GM21528 (cell line): ENCODE results near the gene ZBP1.

Experiments
- ATAC-seq: cut with Tn5 transposase; IDR thresholded peaks from one replicate; pipeline ENCODE4 v1.9.1; 2021; ENCODE audit warnings: mild to moderate bottlenecking, moderate library complexity; ENCODE audit not compliant: unreplicated experiment, low FRiP score

ZBP1 gene

DNA sequence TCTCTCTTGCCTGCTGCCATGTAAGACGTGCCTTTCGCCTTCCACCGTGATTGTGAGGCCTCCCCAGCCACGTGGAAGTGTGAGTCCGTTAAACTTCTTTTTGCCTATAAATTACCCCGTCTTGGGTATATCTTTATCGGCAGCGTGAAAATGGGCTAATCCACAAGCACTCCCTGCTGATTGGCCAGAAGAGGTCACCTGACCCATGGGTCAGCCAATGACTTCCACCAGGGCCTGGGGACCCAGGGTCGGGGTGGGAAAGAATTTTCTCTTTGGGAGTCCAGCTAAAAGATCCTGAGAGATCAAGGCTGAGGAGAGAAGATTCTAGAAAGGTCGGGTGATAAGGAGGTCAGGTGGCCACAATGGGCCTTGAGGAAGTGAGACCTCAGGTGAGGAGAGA is 17.1 kb downstream of the ZBP1 start:
- ATAC-seq = no peak

DNA sequence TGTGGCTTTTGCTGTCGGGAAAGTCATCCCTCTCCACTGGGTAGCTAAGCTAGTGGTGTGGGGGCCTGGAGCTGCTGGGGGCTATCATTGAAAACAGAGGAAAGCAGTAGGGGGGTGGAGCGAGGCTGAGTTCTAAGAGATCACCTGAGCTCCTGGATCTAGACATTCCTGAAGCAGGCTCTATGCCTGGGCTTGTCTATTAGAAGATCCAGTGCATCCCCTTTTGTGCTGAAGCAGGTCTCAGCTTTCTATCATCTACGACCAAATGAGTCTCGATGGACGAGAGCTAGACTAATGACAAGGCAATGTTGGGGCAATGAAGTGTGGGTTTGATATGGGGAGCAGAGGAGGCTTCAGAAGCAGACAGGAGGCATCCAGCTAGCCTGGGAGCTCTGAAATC is 18.5 kb downstream of the ZBP1 start:
- ATAC-seq = no peak

DNA sequence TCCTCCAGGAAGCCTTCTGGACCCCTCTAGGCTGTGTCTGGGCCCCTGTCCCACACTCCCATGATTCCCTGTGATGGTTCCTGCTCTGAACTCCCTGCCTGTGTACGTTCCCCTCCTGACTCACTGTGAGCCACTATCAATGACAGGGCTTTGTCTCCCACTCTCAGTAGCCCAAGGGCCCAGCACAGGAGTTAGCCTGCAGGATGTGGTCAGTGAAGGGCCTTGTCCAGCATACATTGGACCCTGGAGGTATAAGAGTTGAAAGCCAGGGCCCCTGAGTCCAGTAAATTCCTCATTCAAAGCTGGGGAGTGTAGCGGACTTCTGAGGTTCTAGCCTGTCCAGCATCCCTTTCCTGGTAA is 19.0 kb downstream of the ZBP1 start:
- no peak for ATAC-seq

DNA sequence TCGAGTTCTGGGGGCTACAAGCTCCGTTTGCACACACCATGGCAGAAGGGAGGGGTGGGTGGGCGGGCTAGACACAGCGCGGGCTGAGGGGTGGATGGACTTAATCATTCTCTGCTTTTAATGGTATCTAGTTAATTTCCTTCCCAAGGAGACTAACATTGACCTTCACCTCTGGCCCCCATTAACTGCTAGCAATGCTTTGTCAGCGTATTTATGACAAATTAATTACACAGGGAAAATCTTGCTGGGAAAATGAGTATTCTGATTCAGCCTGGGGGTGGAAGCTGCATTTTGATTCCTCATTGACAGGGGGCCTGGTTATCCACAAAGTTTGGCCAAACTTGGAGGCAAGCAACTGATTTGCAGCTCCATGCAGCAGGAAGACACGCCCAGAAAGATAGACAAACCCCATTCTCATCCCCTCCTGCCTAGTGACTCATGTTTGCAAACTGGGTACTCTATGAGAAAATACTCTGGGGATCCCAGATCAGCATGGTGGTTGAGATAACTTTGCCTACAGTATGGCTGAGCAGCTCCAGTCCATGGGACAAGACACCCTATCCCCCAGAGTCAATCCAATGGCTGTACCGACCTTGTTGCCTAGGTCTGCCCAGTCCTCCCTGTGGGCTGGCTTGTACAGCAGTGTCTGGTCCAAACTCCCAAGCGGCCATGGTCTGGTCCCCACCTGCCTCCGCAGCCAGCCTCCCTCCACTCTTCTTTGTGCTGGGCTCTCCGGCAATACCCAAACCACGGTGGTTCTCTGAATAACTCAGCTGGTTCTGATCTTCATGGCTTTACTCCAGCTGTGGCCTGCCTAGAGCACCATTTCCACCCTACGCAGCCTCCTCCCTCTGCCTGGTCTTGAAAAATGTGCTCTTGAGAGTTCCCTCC is 19.7 kb downstream of the ZBP1 start:
- ATAC-seq = no peak

DNA sequence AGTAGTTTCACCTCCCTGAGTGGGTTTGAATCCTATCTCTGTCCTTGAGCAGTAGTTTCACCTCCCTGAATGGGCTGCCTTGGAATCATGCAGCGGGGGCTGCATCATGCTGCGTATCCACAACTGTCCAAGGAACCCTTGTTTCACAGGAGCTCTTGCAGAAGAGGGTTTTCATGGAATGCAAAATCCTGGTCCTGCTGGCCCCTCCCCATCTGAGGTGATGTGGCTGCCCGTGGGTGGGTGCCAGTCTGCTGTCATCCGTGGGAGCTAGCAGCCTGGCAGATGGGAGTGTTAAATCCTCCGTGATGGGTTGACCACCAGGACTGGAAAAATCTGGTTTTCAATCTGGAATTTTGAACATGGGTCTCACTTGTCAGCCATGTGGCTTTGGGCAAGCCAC is 21.7 kb downstream of the ZBP1 start:
- ATAC-seq = no peak

DNA sequence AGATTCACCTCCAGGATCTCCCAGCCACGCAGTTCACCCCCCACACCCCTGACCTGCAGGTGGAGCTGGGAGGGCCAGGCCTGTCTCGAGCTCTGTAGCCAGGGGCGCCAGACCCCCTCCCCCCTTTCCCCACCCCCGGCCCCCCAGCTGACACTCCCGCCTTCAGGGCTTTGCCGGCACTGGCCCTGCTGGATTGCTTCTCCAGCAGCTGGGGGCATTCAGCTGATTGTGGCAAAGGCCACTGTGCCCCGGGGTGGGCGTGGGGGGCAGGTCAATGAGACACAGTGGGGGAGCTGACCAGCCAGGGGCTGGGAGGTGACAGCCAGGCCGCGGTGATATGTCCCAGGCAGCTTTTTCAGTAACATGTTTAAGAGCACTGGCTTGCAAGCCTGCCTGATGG is 22.2 kb downstream of the ZBP1 start:
- ATAC-seq = no peak

DNA sequence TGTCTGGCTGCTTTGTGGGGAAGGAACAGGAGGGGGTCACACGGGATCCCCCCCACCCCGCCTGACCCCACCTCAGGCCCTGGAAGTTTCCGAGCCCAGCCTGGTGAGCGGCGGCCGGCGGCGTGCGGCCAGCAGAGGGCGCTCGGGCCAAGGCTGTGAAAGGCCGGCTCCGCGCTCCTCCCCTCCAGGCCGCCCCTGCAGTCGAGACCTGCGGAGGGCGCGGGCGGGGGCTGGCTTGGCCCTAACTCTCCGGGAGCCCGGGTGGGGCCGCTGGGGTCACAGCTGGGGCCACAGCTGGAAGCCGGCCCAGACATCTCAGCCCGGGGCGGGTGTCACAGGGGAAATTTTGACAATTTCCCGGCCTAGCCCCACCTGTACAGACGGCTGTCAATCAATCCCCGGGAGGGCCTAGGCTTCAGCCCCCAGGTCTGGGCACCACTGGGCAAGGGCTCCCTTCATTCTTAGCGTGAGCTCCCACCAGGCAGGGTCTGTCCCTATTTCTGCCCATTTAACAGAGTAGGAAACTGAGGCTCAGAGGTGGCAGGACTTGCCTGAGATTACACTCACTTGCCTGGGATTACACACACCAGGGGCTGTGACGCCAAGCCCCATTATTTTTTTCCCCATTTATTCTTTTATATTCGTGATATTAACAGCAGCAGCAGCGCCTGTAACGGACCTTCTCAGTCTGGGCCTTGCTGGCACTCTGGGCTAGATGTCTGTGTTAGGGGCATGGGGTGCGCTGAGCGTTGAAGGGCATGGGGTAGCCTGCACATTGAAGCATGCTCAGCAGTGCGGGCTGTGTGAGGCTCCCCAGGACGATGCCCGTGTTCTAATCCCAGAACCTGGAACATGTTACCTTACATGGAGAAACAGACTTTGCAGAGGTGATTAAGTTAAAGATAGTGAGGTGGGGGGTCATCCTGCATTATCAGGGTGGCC is 23.0 kb downstream of the ZBP1 start:
- ATAC-seq = no peak

DNA sequence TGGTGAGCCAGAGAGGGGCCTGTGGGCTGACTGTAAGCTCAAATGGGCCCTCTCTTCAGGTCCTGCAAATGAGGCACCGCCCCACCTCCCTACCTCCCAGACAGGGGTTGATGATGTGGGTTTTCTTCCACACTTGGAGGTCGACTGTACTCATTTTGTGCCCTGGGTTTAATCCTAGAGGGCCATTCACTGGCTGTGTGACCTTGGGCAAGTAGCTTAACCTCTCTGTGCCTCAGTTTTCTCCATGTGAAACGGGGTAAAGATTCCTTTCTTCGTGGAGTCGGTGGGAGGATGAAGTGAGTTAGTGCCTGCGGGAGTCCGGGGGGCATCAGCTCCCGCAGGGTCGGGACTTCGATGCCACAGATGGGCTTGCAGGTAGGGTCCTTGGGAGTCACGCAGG is 23.9 kb downstream of the ZBP1 start:
- ATAC-seq = no peak

DNA sequence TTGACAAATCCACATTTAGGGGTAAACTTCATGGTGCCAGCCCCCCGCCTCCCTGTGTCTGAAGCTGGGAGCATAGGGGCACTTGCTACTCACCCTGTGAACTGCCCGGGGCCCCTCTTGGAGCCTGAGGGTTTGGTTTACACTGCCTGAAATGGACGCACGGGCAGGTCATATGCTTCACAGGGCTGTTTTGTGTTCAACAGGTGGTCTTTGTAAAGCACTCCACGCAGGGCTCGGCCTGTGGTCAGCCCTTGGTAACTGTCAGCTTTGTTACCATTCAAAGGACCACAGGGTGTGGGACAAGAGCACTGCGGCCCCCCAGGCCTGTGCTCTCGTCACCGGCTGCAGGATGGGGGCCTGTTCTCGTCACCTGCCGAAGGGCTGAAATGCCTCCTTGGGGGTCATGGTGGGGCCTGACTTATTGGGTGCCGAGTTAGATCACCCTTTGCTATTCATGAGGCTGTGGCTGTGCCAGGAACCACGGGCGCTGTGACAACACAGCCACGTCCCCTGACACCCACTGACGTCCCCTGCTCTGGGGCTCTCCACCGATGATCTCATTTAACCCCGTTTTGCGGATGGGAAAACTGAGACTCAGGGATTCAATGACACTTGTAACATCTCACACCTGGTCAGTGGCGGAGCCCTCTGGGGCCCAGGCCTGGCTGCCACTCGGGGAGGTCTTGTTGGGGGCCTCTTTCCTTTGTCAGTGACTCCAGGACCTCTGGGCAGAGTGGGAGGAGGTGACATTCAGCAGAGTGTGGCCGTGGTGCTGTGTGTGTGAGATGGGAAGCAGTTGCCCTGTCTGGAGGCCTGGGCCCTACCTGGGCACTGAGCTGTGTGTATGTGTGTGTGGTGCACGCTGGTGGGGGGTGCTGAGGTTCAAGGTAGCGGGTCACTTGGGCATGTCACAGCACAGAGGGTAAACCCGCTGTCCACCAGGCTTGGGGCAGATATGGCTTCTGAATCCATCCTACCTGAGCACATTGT is 24.9 kb downstream of the ZBP1 start:
- no peak for ATAC-seq

DNA sequence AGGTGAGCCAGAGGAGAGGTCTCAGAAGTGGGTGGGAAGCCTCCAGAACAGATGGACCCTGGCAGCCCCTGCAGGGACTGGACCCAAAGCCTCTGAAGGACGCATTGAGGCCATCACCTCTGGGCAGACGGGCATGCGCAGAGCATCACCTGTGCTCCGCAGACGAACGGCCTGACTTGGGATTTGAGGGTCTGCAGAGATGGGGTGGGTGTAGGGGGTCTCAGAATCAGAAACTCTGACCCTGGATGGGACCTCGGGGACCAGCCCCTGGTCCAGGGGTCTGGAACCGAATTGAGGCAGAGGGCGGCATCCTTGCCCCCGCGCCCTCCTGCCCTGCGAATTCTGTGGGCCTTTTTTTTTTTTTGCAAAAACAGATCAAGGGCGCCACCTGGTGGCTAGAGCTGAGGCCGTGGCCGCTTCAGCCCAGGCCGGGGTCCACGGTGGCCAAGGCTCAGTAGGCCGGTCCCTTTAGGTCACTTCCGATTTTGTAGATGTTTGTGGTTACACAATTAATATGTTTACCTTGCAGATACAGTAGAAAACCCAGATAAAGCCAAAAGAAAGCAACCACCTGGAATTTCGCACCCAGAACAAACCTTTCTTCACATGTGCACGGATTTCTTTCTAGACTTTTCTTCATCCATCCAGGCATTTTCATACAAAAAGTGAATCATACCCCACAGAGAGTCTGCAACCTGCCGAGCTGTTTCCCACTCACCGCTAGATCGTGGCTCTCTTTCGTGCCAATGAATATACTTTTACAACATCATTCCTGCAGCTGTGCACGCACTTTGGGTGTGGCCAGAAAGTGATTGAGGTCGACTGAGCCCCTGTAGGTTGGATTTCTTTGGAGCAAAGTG is 25.9 kb downstream of the ZBP1 start:
- no peak for ATAC-seq

DNA sequence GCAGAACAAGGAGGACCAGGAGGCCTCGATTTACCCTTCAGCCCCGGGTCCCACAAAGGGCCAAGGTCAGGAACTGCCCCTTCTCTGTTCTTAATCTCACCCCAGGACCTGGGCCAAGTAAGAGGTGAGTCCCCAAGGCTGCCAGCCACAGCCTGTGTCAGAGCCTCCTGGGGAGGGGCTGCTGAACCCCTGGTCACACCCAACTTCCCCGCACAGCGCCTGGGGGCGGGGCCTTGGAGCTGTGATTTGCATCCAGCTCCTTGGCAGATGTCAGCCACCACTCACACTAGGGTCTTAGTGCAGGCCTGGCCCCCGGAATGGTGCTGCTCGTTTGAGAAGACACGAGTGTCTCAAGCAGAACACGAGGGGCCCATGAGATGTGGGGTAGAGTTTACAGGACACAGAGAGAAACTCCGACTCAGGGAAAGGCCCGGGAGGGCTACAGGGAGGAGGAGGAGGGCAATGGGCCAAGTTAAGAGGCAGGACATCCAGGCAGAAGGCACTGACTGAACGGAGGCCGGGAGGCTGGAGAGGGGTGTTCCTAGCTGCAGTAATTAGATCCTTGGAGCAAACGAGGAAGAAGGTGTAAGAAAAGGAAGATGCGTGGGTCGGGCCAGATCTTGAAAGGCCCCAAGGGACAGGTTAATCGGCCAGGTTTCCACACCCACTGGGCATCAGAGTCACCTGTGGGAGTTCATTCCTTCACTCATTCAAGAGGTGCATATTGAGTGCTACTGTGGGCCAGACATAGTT is 26.9 kb downstream of the ZBP1 start:
- no peak for ATAC-seq

DNA sequence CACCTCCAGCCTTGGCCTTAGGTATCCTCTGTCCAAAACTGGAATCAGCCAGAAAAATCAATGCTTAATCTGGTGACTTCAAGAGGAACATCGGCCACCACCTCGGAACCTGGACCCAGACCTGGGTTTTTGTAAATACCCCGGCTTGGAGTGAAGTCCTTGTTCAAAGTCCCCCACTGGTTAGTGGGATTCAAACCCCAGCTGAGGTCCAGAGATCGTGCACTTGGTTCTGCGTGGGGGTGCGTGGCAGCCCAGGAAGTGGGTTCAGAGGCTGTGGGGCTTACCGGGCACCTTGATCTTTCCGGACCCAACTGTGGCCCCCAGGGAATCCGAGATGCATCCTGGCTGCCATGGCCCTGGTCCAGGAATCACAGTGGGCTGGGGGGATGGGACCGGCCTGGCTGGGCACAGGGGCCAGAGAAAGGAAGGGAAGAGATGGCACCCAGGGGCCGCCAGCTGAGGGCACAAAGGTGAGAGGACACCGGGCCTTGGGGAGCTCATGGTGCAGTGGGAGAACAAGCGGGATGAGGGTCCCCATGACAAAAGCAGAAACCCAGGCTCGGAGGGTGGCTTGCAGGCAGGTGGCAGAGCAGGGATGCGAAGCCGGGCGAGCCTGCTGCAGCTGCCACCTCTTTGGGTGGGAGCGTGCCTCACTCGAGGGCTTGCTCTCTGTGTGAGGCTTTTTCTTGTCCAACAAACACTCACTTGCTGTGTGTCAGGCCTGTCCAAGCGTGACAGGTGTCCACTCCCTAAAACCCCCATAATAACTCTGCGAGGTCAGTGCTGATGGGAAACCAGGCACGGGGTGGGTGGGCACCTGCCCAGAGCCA is 27.7 kb downstream of the ZBP1 start:
- ATAC-seq = no peak

DNA sequence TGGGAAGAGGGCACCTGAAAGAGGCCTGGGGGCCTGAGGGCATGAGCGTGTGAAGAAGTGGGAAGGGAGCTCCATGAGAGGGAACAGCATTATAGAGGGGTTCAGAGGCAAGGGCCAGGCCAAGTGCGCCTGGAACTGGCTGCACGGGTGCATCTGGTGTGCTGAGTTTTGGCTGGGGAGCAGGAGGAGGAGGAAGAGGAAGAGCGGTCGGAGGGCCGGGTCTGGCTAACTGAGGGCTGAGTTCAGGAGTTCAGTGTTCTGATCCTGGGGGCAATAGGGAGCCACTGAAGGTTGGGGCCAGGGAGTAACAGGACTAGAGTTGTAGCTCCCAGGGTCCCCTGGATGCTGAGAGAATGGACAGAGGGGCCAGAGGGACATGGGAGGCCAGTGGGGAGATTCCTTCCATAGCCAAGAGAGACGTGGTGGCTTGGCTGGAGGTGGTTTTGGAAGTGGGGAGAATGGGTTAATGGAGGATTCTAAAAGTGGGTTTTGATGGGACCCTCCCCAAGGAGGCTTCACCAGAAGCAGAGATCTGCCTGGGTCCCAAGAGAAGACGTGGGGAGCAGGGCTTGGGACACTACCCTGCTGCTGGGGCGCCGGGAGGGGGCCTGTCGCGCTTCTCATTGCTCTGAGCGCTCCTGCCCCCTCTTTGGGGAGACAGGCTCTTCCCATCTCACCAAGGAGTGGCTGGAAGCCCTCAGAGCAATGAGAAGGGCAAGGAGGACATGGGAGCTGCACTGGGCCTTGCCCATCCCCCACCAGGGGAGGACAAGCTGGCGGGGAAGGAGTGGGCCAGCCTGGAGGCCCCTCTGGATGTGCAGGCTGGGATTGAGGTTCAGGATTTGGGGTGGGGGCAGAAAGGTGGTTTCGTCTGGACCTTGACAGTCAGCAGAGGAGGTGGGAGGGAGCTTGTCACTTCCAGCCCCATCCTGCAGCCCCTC is 28.7 kb downstream of the ZBP1 start:
- ATAC-seq = no peak

DNA sequence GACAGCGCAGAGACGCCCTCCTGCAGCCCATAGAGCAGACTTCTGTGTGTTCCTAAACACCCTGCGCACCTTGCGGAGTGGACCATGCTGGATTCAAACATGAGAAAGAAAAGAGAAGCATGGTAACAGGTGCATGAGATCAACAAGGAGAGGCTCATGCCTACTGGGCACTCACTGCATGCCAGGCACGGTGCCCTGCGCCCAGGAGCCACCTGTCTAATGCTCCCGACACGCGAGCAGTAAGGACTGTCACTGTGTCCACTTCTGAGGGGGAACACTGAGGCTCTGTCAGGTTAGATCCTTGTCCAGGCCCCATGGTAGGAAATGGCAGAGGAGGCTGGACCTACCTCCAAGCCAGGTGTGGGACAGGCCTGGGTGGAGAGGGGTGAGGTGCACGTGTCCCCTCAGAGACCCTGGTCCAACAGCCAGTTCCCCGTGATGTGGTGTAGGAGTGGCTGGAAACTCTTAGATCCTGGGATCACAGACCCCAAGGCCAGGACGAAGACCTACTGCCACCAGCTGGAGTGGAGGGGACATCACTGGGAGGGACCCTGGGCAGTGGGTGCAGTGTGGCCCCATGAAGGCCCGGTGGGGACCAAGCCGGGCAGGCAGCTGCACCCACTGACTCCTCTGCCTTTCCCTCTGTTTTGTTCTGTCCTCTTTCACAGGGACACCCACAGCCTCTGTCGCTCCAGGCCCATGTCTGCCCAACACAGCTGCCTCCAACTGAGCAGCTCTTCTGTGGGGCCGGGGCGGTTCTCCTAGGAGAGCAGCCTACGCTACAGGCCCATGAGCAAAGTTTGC is 29.5 kb downstream of the ZBP1 start:
- ATAC-seq = no peak

DNA sequence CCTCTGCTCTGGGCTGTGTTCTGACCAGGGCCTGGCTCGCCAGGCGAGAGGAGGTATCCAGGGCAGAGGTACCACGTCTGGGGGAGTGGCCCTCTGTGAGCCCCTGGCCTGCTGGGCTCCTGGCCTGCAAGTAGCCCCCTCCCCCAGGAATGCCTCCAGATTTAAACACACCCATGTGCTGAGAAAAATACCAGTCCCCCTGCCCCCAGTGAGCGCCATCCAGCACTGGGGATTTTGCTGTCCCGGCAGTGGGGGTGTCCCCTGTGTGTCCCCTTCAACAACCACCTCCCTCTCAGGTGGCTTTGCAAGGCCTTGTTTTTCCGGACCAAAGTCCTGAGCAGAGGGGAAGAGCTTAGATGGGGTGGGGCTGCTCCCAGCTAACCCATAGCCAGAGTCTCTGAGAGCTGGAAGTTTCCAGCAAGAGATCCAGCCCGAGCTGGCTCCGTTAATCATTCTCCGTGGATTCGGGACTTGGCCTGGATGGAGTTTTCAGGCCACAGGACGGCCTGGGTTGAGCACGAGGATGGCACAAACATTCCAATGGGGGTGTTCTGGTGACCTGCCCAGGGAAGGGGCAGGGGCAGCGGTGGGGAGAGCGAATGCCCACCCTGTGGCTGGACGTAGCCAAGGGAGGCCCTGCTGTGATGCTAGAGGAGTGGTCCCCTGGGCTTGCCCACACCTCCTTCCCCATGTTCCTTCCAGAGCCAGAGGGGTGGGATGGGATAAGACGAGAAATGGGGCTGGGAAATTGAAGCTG is 30.3 kb downstream of the ZBP1 start:
- ATAC-seq = no peak
